ENCODE measurements around the gene AP3B1.

AP3B1 gene

GRCh38 chr5:78243639-78244038 is 50.9 kb downstream of the AP3B1 start:
- H3K79me2 ChIP-seq, result no peaks in the 10 kb centered on the region
- no peak overlapping the region for H3K27ac ChIP-seq
- H3K4me3 ChIP-seq (ENCODE audit: low read depth, low read length), result no peak overlapping the region
- no peak overlapping the region for H2AFZ ChIP-seq
- H3K9me3 ChIP-seq (ENCODE audit: control insufficient read depth, low read length), result no peaks in the 10 kb centered on the region
- H3K4me1 ChIP-seq, result no peaks in the 10 kb centered on the region
- TF ChIP-seq CTCF (IDR thresholded peaks at IDR 0.05), result no peak
- H3K9ac ChIP-seq, result no peak overlapping the region
- H3K36me3 ChIP-seq (ENCODE audit: control insufficient read depth, insufficient read depth, low read length), result no peaks in the 10 kb centered on the region
- H3K4me2 ChIP-seq (ENCODE audit: low read length), result no peak overlapping the region
- H3K27me3 ChIP-seq (ENCODE audit: control insufficient read depth, insufficient read depth, low read length), result no peaks in the 10 kb centered on the region

- Histone ChIP-seq H3K4me3 (ENCODE audit: low read depth, low read length) (no peak overlapping the region), H3K9ac (no peak overlapping the region), H3K27ac (no peak overlapping the region), H3K27me3 (ENCODE audit: control insufficient read depth, insufficient read depth, low read length) (no peaks in the 10 kb centered on the region), H3K4me1 (no peaks in the 10 kb centered on the region), H3K4me2 (ENCODE audit: low read length) (no peak overlapping the region), H2AFZ (no peak overlapping the region), H3K79me2 (no peaks in the 10 kb centered on the region), H3K36me3 (ENCODE audit: control insufficient read depth, insufficient read depth, low read length) (no peaks in the 10 kb centered on the region), H3K9me3 (ENCODE audit: control insufficient read depth, low read length) (no peaks in the 10 kb centered on the region)
- no peak for TF ChIP-seq CTCF (IDR thresholded peaks at IDR 0.05)
Measured at GRCh38 chr5:78243091-78243490, 51.4 kb downstream of the AP3B1 start.

DNA sequence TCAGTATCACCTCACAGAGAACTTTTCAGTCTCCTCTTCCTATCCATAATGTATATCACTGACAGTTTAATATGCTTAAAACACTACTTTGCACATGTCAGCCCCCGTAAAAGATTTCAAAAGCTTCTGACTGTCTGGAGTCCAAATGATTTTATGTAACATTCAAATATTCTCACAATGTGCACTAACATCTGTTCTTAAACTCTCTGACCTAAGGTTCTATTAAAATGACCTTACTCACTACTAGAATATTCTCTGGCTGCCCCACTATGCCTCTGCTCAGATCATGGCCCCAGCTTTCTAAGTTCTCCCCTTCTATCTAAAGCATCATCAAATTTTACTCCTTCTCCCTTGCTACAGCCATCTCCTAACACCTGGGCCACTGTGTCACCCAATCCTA is 52.5 kb downstream of the AP3B1 start:
- no peak for TF ChIP-seq CTCF (IDR thresholded peaks at IDR 0.05)
- no peaks in the 10 kb centered on the region for H3K79me2 ChIP-seq
- no peak overlapping the region for H3K4me3 ChIP-seq (ENCODE audit: low read depth, low read length)
- no peaks in the 10 kb centered on the region for H3K27me3 ChIP-seq (ENCODE audit: control insufficient read depth, insufficient read depth, low read length)
- H3K36me3 ChIP-seq (ENCODE audit: control insufficient read depth, insufficient read depth, low read length), result no peaks in the 10 kb centered on the region
- no peak overlapping the region for H2AFZ ChIP-seq
- no peaks in the 10 kb centered on the region for H3K4me1 ChIP-seq
- H3K4me2 ChIP-seq (ENCODE audit: low read length), result no peak overlapping the region
- no peak overlapping the region for H3K9ac ChIP-seq
- no peak overlapping the region for H3K27ac ChIP-seq
- no peaks in the 10 kb centered on the region for H3K9me3 ChIP-seq (ENCODE audit: control insufficient read depth, low read length)

DNA sequence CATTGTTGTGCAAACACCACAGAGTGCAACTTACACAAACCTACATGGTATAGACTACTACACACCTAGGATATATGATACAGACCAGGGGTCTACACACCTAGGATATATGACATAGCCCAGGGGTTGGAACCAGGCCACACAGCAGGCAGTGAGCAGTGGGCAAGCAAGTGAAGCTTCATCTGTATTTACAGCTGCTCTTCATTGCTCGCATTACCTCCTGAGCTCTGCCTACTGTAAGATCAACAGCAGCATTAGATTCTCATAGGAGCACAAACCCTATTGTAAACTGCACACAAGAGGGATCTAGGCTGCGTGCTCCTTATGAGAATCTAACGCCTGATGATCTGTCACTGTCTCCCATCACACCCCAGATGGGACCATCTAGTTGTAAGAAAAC is 56.6 kb downstream of the AP3B1 start:
- no peak overlapping the region for H3K27ac ChIP-seq
- no peaks in the 10 kb centered on the region for H3K27me3 ChIP-seq (ENCODE audit: control insufficient read depth, insufficient read depth, low read length)
- no peak overlapping the region for H3K4me2 ChIP-seq (ENCODE audit: low read length)
- H3K4me3 ChIP-seq (ENCODE audit: low read depth, low read length), result no peak overlapping the region
- no peak for TF ChIP-seq CTCF (IDR thresholded peaks at IDR 0.05)
- H2AFZ ChIP-seq, result no peak overlapping the region
- H3K9ac ChIP-seq, result no peak overlapping the region
- H3K9me3 ChIP-seq (ENCODE audit: control insufficient read depth, low read length), result no peaks in the 10 kb centered on the region
- H3K36me3 ChIP-seq (ENCODE audit: control insufficient read depth, insufficient read depth, low read length), result no peaks in the 10 kb centered on the region
- H3K79me2 ChIP-seq, result no peaks in the 10 kb centered on the region
- H3K4me1 ChIP-seq, result no peaks in the 10 kb centered on the region

DNA sequence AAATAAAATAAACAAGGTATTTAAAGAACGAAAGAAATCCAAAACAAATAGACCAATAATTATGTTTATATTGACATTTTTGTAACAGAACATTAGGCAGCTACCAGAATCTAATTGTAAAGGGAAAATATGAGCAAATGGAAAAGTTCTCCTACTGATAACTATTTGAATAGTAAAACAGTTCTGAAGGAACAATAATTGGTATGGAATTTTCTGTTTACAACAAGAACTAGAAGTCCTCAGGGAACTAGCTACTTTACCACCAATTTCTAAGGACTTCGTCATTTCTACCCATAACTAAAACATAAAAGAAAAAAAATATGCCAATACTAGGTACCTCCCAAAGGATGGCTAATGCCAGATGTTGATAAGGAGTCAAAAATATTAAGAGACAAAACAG is 58.5 kb downstream of the AP3B1 start:
- no peak overlapping the region for H3K27ac ChIP-seq
- H3K9me3 ChIP-seq (ENCODE audit: control insufficient read depth, low read length), result no peaks in the 10 kb centered on the region
- H3K4me2 ChIP-seq (ENCODE audit: low read length), result no peak overlapping the region
- no peak overlapping the region for H3K9ac ChIP-seq
- H3K79me2 ChIP-seq, result no peaks in the 10 kb centered on the region
- no peak overlapping the region for H3K4me3 ChIP-seq (ENCODE audit: low read depth, low read length)
- H3K4me1 ChIP-seq, result no peaks in the 10 kb centered on the region
- no peaks in the 10 kb centered on the region for H3K27me3 ChIP-seq (ENCODE audit: control insufficient read depth, insufficient read depth, low read length)
- no peaks in the 10 kb centered on the region for H3K36me3 ChIP-seq (ENCODE audit: control insufficient read depth, insufficient read depth, low read length)
- TF ChIP-seq CTCF (IDR thresholded peaks at IDR 0.05), result no peak
- H2AFZ ChIP-seq, result no peak overlapping the region

Data from parathyroid adenoma (tissue), 2 donors.